AG04449 (cell line): ENCODE measurements around the gene HES4.

Experiments
- CTCF ChIA-PET: fragments of 350-600 bp; formaldehyde crosslinking; extraction: SDS; loops from one replicate; lab custom pipeline; 2021; ENCODE audit warnings: antibody characterized with exemption; lab: Yijun Ruan, JAX
- POLR2A ChIA-PET: fragments of 400-600, 350-600 bp; formaldehyde crosslinking; extraction: SDS; loops from one replicate; lab custom pipeline; 2020; ENCODE audit warnings: antibody characterized with exemption, inconsistent platforms; lab: Yijun Ruan, JAX
- DNase-seq: peaks from one replicate; pipeline ENCODE4 v3.0.0-alpha.2; 2010; ENCODE audit warnings: low read depth, low spot score
- H3K4me3 ChIP-seq: 2 replicates; pipeline ENCODE4 v1.5.1; 2011; ENCODE audit warnings: low read depth, mild to moderate bottlenecking, control low read depth, low read length
- TF ChIP-seq, protein P1 (sequence below): IDR thresholded peaks from one replicate; pipeline ENCODE4 v1.5.1; 2011; ENCODE audit warnings: mild to moderate bottlenecking, moderate library complexity, low read length, control low read depth, inconsistent platforms; ENCODE audit not compliant: insufficient read depth; ENCODE audit errors: missing control alignments

Gene HES4

GRCh38 chr1:966704-967300, 33.1 kb downstream of the HES4 start:
- H3K4me3 ChIP-seq, result peak overlapping the region; percentile 72
- CTCF ChIA-PET, result interaction anchor here (0.6 to 2.2 kb wide), 9 partner anchors 9 to 97 kb away, joined by 3 to 13 read pairs (median 3); no protein-coding TSS in a partner anchor
- TF ChIP-seq, protein P1, sequence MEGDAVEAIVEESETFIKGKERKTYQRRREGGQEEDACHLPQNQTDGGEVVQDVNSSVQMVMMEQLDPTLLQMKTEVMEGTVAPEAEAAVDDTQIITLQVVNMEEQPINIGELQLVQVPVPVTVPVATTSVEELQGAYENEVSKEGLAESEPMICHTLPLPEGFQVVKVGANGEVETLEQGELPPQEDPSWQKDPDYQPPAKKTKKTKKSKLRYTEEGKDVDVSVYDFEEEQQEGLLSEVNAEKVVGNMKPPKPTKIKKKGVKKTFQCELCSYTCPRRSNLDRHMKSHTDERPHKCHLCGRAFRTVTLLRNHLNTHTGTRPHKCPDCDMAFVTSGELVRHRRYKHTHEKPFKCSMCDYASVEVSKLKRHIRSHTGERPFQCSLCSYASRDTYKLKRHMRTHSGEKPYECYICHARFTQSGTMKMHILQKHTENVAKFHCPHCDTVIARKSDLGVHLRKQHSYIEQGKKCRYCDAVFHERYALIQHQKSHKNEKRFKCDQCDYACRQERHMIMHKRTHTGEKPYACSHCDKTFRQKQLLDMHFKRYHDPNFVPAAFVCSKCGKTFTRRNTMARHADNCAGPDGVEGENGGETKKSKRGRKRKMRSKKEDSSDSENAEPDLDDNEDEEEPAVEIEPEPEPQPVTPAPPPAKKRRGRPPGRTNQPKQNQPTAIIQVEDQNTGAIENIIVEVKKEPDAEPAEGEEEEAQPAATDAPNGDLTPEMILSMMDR, result no peak
- POLR2A ChIA-PET, result interaction anchor here (0.7 to 2.3 kb wide), 5 partner anchors 9 to 58 kb away, joined by 3 to 8 read pairs (median 4); no protein-coding TSS in a partner anchor
- no peak for DNase-seq

GRCh38 chr1:966135-966703, 33.7 kb downstream of the HES4 start, which contains the start of gene PLEKHN1:
Gene PLEKHN1 (plus strand): TSS chr1:966482. CDS start chr1:966532, 50 bp downstream.
- TF ChIP-seq, protein P1, result no peak
- DNase-seq, result no peak
- CTCF ChIA-PET, result interaction anchor here (0.6 to 2.2 kb wide), 6 partner anchors 10 to 98 kb away, joined by 3 to 13 read pairs (median 4); no protein-coding TSS in a partner anchor

DNA sequence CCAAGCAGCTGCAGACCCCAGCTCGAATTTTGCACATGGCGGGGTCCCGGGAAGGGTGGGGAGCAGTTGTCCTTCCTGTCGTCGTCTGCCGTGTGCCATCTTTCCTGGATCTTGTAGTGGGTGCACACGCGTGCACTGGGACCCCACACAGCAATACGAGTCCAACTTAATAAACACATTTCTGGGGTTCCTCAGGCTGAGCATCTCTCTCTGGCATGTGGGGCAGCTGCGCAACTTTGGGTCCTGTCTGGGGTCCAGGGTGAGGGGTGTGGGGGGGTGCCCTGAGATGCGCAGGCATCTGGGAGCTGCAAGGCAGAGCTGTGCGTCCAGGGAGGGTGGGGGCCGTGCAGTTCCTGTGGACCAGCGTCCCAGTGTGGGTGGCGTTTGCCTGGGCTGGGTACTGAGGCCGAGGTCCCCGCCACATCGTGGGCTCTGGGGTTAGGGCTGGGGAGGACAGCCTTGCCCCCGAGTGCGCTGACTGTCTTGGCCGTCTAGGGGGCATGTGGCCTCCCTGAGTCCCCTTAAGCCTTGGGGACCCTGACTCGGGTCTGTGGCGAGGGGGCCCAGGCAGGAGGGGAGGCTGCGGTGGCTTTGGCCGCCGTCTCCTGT, 34.3 kb downstream of the HES4 start:
- POLR2A ChIA-PET, result no interaction called here
- TF ChIP-seq, protein P1, result no peak
- H3K4me3 ChIP-seq, result no peak overlapping the region
- CTCF ChIA-PET, result interaction anchor here (1.0 to 1.2 kb wide), 2 partner anchors 10 to 98 kb away, joined by 3 to 4 read pairs; no protein-coding TSS in a partner anchor
- no peak for DNase-seq

More at GRCh38 chr1:966135-966703, 33.7 kb downstream of the HES4 start, which contains the start of gene PLEKHN1:
- POLR2A ChIA-PET, result interaction anchor here (0.8 to 2.3 kb wide), 4 partner anchors 10 to 58 kb away, joined by 3 to 8 read pairs (median 4); no protein-coding TSS in a partner anchor
- H3K4me3 ChIP-seq, result peak within 1 kb of the TSS; percentile 72

GRCh38 chr1:964691-965525, 35.0 kb downstream of the HES4 start:
- DNase-seq, result no peak
- H3K4me3 ChIP-seq, result no peak overlapping the region
- CTCF ChIA-PET, result interaction anchor here (1.0 kb wide), 1 partner anchor 11 kb away, joined by 3 read pairs; no protein-coding TSS in a partner anchor
- POLR2A ChIA-PET, result no interaction called here
- TF ChIP-seq, protein P1, result no peak

- POLR2A ChIA-PET, result no interaction called here
- TF ChIP-seq, protein P1, result no peak
- DNase-seq, result no peak
Measured at GRCh38 chr1:963746-964525, 36.0 kb downstream of the HES4 start.

More at GRCh38 chr1:963746-964525, 36.0 kb downstream of the HES4 start:
- H3K4me3 ChIP-seq, result no peak overlapping the region
- CTCF ChIA-PET, result interaction anchor here (0.8 kb wide), 1 partner anchor 13 kb away, joined by 3 read pairs; no protein-coding TSS in a partner anchor
